Keratinocyte (primary cell): ENCODE results near the gene GARNL3. TPM values are rescaled to one million over a fixed set of nuclear protein-coding genes. Genes with fewer than 3 reads are reported as not detected.

Experiments
- DNase-seq: peaks from one replicate; pipeline ENCODE4 v3.0.0-alpha.2; 2011; ENCODE audit warnings: low read depth, missing footprints, low spot score
- FAIRE-seq: peaks from 2 replicates; lab custom pipeline; 2011; peaks lifted over from hg19 to GRCh38; lab: Jason Lieb, UNC
- H2AFZ ChIP-seq: 2 replicates; pipeline ENCODE4 v1.6.0; 2012; ENCODE audit warnings: low read length, control low read depth, inconsistent platforms; ENCODE audit not compliant: control insufficient read depth
- H3K27ac ChIP-seq: 2 replicates; pipeline ENCODE4 v1.5.1; 2011; ENCODE audit warnings: low read length; ENCODE audit not compliant: control insufficient read depth, insufficient read depth
- H3K27me3 ChIP-seq: 3 replicates; pipeline ENCODE4 v1.6.0; 2011; ENCODE audit warnings: low read length; ENCODE audit not compliant: control insufficient read depth, insufficient read depth; ENCODE audit errors: extremely low read depth
- H3K36me3 ChIP-seq, 2 experiments: 2 replicates in 1 of 2; 3 replicates in 1 of 2; pipeline ENCODE4 v1.5.1; 2011; ENCODE audit warnings: low read length in 2 of 2, mild to moderate bottlenecking in 1 of 2; ENCODE audit not compliant: control insufficient read depth in 2 of 2, insufficient read depth in 2 of 2; ENCODE audit errors: extremely low read depth in 1 of 2
- H3K4me1 ChIP-seq: 3 replicates; pipeline ENCODE4 v1.5.1; 2011; ENCODE audit warnings: low read length; ENCODE audit not compliant: control insufficient read depth, insufficient read depth; ENCODE audit errors: extremely low read depth
- H3K4me2 ChIP-seq: 3 replicates; pipeline ENCODE4 v1.6.0; 2011; ENCODE audit warnings: low read depth, low read length; ENCODE audit not compliant: control insufficient read depth, insufficient read depth; ENCODE audit errors: extremely low read depth
- H3K4me3 ChIP-seq, 3 experiments: fragments of 200-600 bp in 1 of 3; sonication (generic) in 1 of 3; 2 replicates in 2 of 3; 3 replicates in 1 of 3; pipeline ENCODE4 v1.5.1; 2011 to 2016; ENCODE audit warnings: low read length in 3 of 3, mild to moderate bottlenecking in 3 of 3, control low read depth in 2 of 3, inconsistent platforms in 1 of 3, low read depth in 1 of 3, mixed read lengths in 1 of 3, mixed run types in 1 of 3, moderate library complexity in 1 of 3; ENCODE audit not compliant: control insufficient read depth in 2 of 3, insufficient read depth in 2 of 3; ENCODE audit errors: extremely low read depth in 1 of 3
- H3K79me2 ChIP-seq: 2 replicates; pipeline ENCODE4 v1.6.0; 2012; ENCODE audit warnings: low read length; ENCODE audit not compliant: control insufficient read depth, insufficient read depth
- H3K9ac ChIP-seq: 3 replicates; pipeline ENCODE4 v1.6.0; 2011; ENCODE audit warnings: low read length; ENCODE audit not compliant: control insufficient read depth, insufficient read depth; ENCODE audit errors: extremely low read depth
- H3K9me1 ChIP-seq: 3 replicates; pipeline ENCODE4 v1.6.0; 2011; ENCODE audit warnings: low read length; ENCODE audit not compliant: control insufficient read depth, insufficient read depth; ENCODE audit errors: extremely low read depth
- H3K9me3 ChIP-seq: 2 replicates; pipeline ENCODE4 v1.5.1; 2012; ENCODE audit warnings: low read depth, low read length; ENCODE audit not compliant: control insufficient read depth
- H4K20me1 ChIP-seq: 3 replicates; pipeline ENCODE4 v1.6.0; 2011; ENCODE audit warnings: low read length; ENCODE audit not compliant: control insufficient read depth, insufficient read depth; ENCODE audit errors: extremely low read depth
- CTCF ChIP-seq, 3 experiments: IDR thresholded peaks in 1 of 3; conservative IDR thresholded peaks in 1 of 3; optimal IDR thresholded peaks in 1 of 3; 2 replicates in 2 of 3; 3 replicates in 1 of 3; pipeline versions ENCODE3 to v1.5.1; 2011; ENCODE audit warnings: low read length in 3 of 3, mild to moderate bottlenecking in 3 of 3, moderate library complexity in 2 of 3, control low read depth in 1 of 3, inconsistent platforms in 1 of 3; ENCODE audit not compliant: insufficient read depth in 2 of 3; ENCODE audit errors: extremely low read depth in 1 of 3
- EZH2 ChIP-seq: IDR thresholded peaks from one replicate; pipeline ENCODE4 v1.6.1; 2012; ENCODE audit warnings: inconsistent platforms, mild to moderate bottlenecking, low read length, moderate library complexity
- dilution Hi-C: fragments of 300-500 bp; cut with MboI; formaldehyde crosslinking; loops from one replicate; pipeline ENCODE4 v1.7.0; 2020; ENCODE audit warnings: low sequenced_read_pairs; ENCODE audit not compliant: extremely low pct_ligation_motif_present
- polyA plus RNA-seq, 5 experiments: library from polyadenylated mRNA; depleted of rRNA in 3 of 5; stranded (reverse) in 3 of 5; stranded (forward) in 1 of 5; unstranded in 1 of 5; fragments of >200 nt; gene quantifications; 1 replicate in 1 of 5; 2 replicates in 3 of 5; 3 replicates in 1 of 5; pipeline versions ENCODE4 v1.2.1 to v1.2.3, GENCODE V29; 2011 to 2012; ENCODE audit warnings: missing spikeins in 2 of 5, low read depth in 1 of 5, low replicate concordance in 1 of 5

Gene GARNL3
- polyA plus RNA-seq, 1 donor (not counting 4 experiments of a cell fraction or from before 2014, with no cell fraction given), result 2.4 TPM

GRCh38 chr9:127369428-127369827, 104.9 kb downstream of the GARNL3 start:
- H3K27ac ChIP-seq, result no peak overlapping the region
- peaks cover 4% of the 10 kb centered on the region for H3K4me1 ChIP-seq
- TF ChIP-seq EZH2 (no peak), CTCF (optimal IDR thresholded peaks at IDR 0.05 in 1 of 3, IDR thresholded peaks at IDR 0.05 in 1 of 3, conservative IDR thresholded peaks at IDR 0.05 in 1 of 3; ENCODE audit: extremely low read depth in 1 of 3, insufficient read depth in 2 of 3, low read length in 3 of 3) (no peak)
- no peaks in the 10 kb centered on the region for H3K9me1 ChIP-seq
- no peaks in the 10 kb centered on the region for H3K36me3 ChIP-seq
- no peaks in the 10 kb centered on the region for H3K27me3 ChIP-seq
- H3K9me3 ChIP-seq, result no peaks in the 10 kb centered on the region
- no peak overlapping the region for H3K4me2 ChIP-seq
- no peak overlapping the region for H3K4me3 ChIP-seq
- dilution Hi-C loops, result no loop called here
- H3K9ac ChIP-seq, result no peak overlapping the region
- FAIRE-seq (no peak), DNase-seq (no peak)
- H4K20me1 ChIP-seq, result no peaks in the 10 kb centered on the region
- H2AFZ ChIP-seq, result no peak overlapping the region
- H3K79me2 ChIP-seq, result no peaks in the 10 kb centered on the region

- no peak overlapping the region for H2AFZ ChIP-seq
- no peak overlapping the region for H3K4me3 ChIP-seq
- H3K9me3 ChIP-seq, result no peaks in the 10 kb centered on the region
- H3K36me3 ChIP-seq, result no peaks in the 10 kb centered on the region
- TF ChIP-seq EZH2 (no peak), CTCF (optimal IDR thresholded peaks at IDR 0.05 in 1 of 3, IDR thresholded peaks at IDR 0.05 in 1 of 3, conservative IDR thresholded peaks at IDR 0.05 in 1 of 3; ENCODE audit: extremely low read depth in 1 of 3, insufficient read depth in 2 of 3, low read length in 3 of 3) (no peak)
- dilution Hi-C loops, result no loop called here
- H3K9me1 ChIP-seq, result no peaks in the 10 kb centered on the region
- DNase-seq (no peak), FAIRE-seq (no peak)
- H3K4me2 ChIP-seq, result no peak overlapping the region
- no peak overlapping the region for H3K27ac ChIP-seq
- H3K79me2 ChIP-seq, result no peaks in the 10 kb centered on the region
- peaks cover 4% of the 10 kb centered on the region for H3K4me1 ChIP-seq
- H4K20me1 ChIP-seq, result no peaks in the 10 kb centered on the region
- no peaks in the 10 kb centered on the region for H3K27me3 ChIP-seq
- H3K9ac ChIP-seq, result no peak overlapping the region
Observed at GRCh38 chr9:127370147-127370579, 105.6 kb downstream of the GARNL3 start.
